Breast epithelium (tissue), 4 donors: Measurements from ENCODE around the gene CPB2. TPM values are rescaled to one million over a fixed set of nuclear protein-coding genes. Genes with fewer than 3 reads are reported as not detected.

Experiments
- DNase-seq, 2 donors: peaks; one replicate each; pipeline ENCODE4 v3.0.0-alpha.2; 2019; ENCODE audit warnings: low spot score in 2 of 2
- H3K27ac ChIP-seq, 2 donors: fragments of 200-600 bp; sonication (generic) in 1 of 2; one replicate each; pipeline ENCODE4 v1.5.1; 2016 to 2019; ENCODE audit warnings: mild to moderate bottlenecking in 1 of 2
- H3K27me3 ChIP-seq, 2 donors: fragments of 200-600 bp; sonication (generic) in 1 of 2; one replicate each; pipeline versions ENCODE4 v1.5.1 to v1.6.0; 2017 to 2019; ENCODE audit warnings: control low read depth in 1 of 2, mild to moderate bottlenecking in 1 of 2
- H3K36me3 ChIP-seq: fragments of 200-600 bp; one replicate; pipeline ENCODE4 v1.5.1; 2019
- H3K4me1 ChIP-seq, 2 donors: fragments of 200-600 bp; sonication (generic); one replicate each; pipeline ENCODE4 v1.5.1; 2016 to 2019; ENCODE audit warnings: control low read depth in 1 of 2
- H3K4me3 ChIP-seq, 3 donors: fragments of 200-600 bp; sonication (generic); 1 replicate in 2 of 3; 2 replicates in 1 of 3; pipeline ENCODE4 v1.5.1; 2016 to 2019; ENCODE audit warnings: mild to moderate bottlenecking in 3 of 3, moderate library complexity in 2 of 3
- H3K9me3 ChIP-seq, 2 donors: fragments of 200-600 bp; sonication (generic) in 1 of 2; one replicate each; pipeline ENCODE4 v1.5.1; 2016 to 2019; ENCODE audit warnings: control low read depth in 1 of 2
- CTCF ChIP-seq, 3 donors: fragments of 450-650 bp; IDR thresholded peaks; one replicate each; pipeline ENCODE4 v1.5.1; 2016 to 2017; ENCODE audit warnings: antibody characterized with exemption in 3 of 3, mild to moderate bottlenecking in 3 of 3, moderate library complexity in 3 of 3
- POLR2A ChIP-seq: fragments of 450-650 bp; IDR thresholded peaks from one replicate; pipeline ENCODE4 v1.6.1; 2016; ENCODE audit warnings: antibody characterized with exemption, mild to moderate bottlenecking, moderate library complexity
- POLR2AphosphoS5 ChIP-seq, 3 donors: sonication (generic); formaldehyde crosslinking; IDR thresholded peaks; one replicate each; pipeline ENCODE4 v1.6.1; 2017; ENCODE audit warnings: antibody characterized with exemption in 3 of 3
- intact Hi-C: fragments of 100-400 bp; cut with DNase I; formaldehyde crosslinking; loops from one replicate; pipeline ENCODE4 v1.15.1; 2023; ENCODE audit warnings: low total_unique reads
- total RNA-seq, 3 donors: library from RNA; depleted of rRNA; stranded (reverse); fragments of >200 nt; gene quantifications; one replicate each; pipeline ENCODE4 v1.1.0, GENCODE V29; 2016

CPB2 gene
- total RNA-seq, 3 donors from 2014 or later = not detected

GRCh38 chr13:46071590-46072249, 33.1 kb downstream of the CPB2 start:
- intact Hi-C loops = no loop called here
- Histone ChIP-seq H3K4me3 (no peak overlapping the region), H3K27ac (no peak overlapping the region), H3K36me3 (no peaks in the 10 kb centered on the region), H3K9me3 (no peaks in the 10 kb centered on the region), H3K27me3 (no peaks in the 10 kb centered on the region), H3K4me1 (no peaks in the 10 kb centered on the region)
- no peak for DNase-seq
- TF ChIP-seq POLR2AphosphoS5 (IDR thresholded peaks at IDR 0.05) (no peak), CTCF (IDR thresholded peaks at IDR 0.05) (no peak), POLR2A (no peak)

GRCh38 chr13:46063292-46063691, 41.5 kb downstream of the CPB2 start:
- intact Hi-C loops = no loop called here
- TF ChIP-seq POLR2A = no peak
- TF ChIP-seq POLR2AphosphoS5 (IDR thresholded peaks at IDR 0.05) = no peak
- no peak for TF ChIP-seq CTCF (IDR thresholded peaks at IDR 0.05)
- Histone ChIP-seq H3K4me3 (no peak overlapping the region), H3K36me3 (no peaks in the 10 kb centered on the region), H3K27ac (no peak overlapping the region), H3K4me1 (no peaks in the 10 kb centered on the region), H3K27me3 (no peaks in the 10 kb centered on the region), H3K9me3 (no peaks in the 10 kb centered on the region)
- no peak for DNase-seq

GRCh38 chr13:46062185-46062584, 42.6 kb downstream of the CPB2 start:
- DNase-seq = no peak
- Histone ChIP-seq H3K4me3 (no peak overlapping the region), H3K27me3 (no peaks in the 10 kb centered on the region), H3K36me3 (no peaks in the 10 kb centered on the region), H3K27ac (no peak overlapping the region), H3K4me1 (no peaks in the 10 kb centered on the region), H3K9me3 (no peaks in the 10 kb centered on the region)
- intact Hi-C loops = no loop called here
- no peak for TF ChIP-seq POLR2A
- no peak for TF ChIP-seq POLR2AphosphoS5 (IDR thresholded peaks at IDR 0.05)
- no peak for TF ChIP-seq CTCF (IDR thresholded peaks at IDR 0.05)

GRCh38 chr13:46059405-46059804, 45.4 kb downstream of the CPB2 start:
- TF ChIP-seq POLR2A (no peak), POLR2AphosphoS5 (IDR thresholded peaks at IDR 0.05) (no peak), CTCF (IDR thresholded peaks at IDR 0.05) (no peak)
- DNase-seq = no peak
- H3K4me3 ChIP-seq = no peak overlapping the region

GRCh38 chr13:46058268-46058667, 46.6 kb downstream of the CPB2 start:
- Histone ChIP-seq H3K36me3 (no peaks in the 10 kb centered on the region), H3K9me3 (no peaks in the 10 kb centered on the region), H3K4me1 (no peaks in the 10 kb centered on the region), H3K27ac (no peak overlapping the region), H3K4me3 (no peak overlapping the region), H3K27me3 (no peaks in the 10 kb centered on the region)
- DNase-seq = no peak
- intact Hi-C loops = no loop called here
- TF ChIP-seq POLR2AphosphoS5 (IDR thresholded peaks at IDR 0.05) = no peak

More at GRCh38 chr13:46059405-46059804, 45.4 kb downstream of the CPB2 start:
- intact Hi-C loops = no loop called here
- no peaks in the 10 kb centered on the region for H3K27me3 ChIP-seq
- H3K4me1 ChIP-seq = no peaks in the 10 kb centered on the region
- no peaks in the 10 kb centered on the region for H3K36me3 ChIP-seq
- H3K9me3 ChIP-seq = no peaks in the 10 kb centered on the region
- no peak overlapping the region for H3K27ac ChIP-seq
